IMR-90 (cell line): ENCODE data around the gene BCL6. TPM values are rescaled to one million over a fixed set of nuclear protein-coding genes. Genes with fewer than 3 reads are reported as not detected.

Source experiments
- ATAC-seq: fragments of 200-7000 bp; cut with Tn5 transposase; 2 replicates; pipeline ENCODE4 v1.9.1; 2020; ENCODE audit warnings: low read depth, mild to moderate bottlenecking, moderate library complexity
- BruUV-seq: library from RNA; stranded (reverse); fragments of 400-500 nt; replicated peaks from 2 replicates; lab custom pipeline; 2021; lab: Mats Ljungman, UMichigan
- CTCF ChIA-PET: fragments of 300-600 bp; formaldehyde crosslinking; extraction: SDS; loops from one replicate; lab custom pipeline; 2021; ENCODE audit warnings: antibody characterized with exemption; lab: Yijun Ruan, JAX
- POLR2A ChIA-PET: fragments of 300-600 bp; sonication (Branson Sonifier 250); formaldehyde crosslinking; loops from one replicate; lab custom pipeline; 2022; ENCODE audit warnings: antibody characterized with exemption; ENCODE audit not compliant: unreplicated experiment; lab: Charles Lee
- DNase-seq: peaks from one replicate; pipeline ENCODE4 v3.0.0; 2013
- H2AFZ ChIP-seq: replicated peaks from 2 replicates; pipeline ENCODE3; 2013; ENCODE audit warnings: low read length, mild to moderate bottlenecking; ENCODE audit not compliant: poor library complexity
- H2AK5ac ChIP-seq: 2 replicates; pipeline ENCODE4 v1.6.1; 2013; ENCODE audit warnings: low read depth, low read length, inconsistent platforms
- H2AK9ac ChIP-seq: replicated peaks from 2 replicates; pipeline ENCODE3; 2013; ENCODE audit warnings: mild to moderate bottlenecking, low read depth, low read length, moderate library complexity; ENCODE audit not compliant: poor library complexity
- H2BK120ac ChIP-seq: 2 replicates; pipeline ENCODE4 v1.6.1; 2013; ENCODE audit warnings: low read depth, low read length, inconsistent platforms
- H2BK15ac ChIP-seq: 3 replicates; pipeline ENCODE4 v1.6.1; 2013; ENCODE audit warnings: low read depth, low read length, inconsistent platforms
- H2BK20ac ChIP-seq: 2 replicates; pipeline ENCODE4 v1.6.1; 2013; ENCODE audit warnings: low read depth, mild to moderate bottlenecking, inconsistent platforms, low read length, moderate library complexity
- H2BK5ac ChIP-seq: 2 replicates; pipeline ENCODE4 v1.6.1; 2013; ENCODE audit warnings: mild to moderate bottlenecking, low read depth, low read length, inconsistent platforms; ENCODE audit not compliant: poor library complexity, severe bottlenecking
- H3K14ac ChIP-seq: replicated peaks from 2 replicates; pipeline ENCODE4 v1.6.1; 2013; ENCODE audit warnings: low read depth, low read length, inconsistent platforms
- H3K18ac ChIP-seq: 2 replicates; pipeline ENCODE4 v1.6.1; 2013; ENCODE audit warnings: low read depth, low read length, control low read depth
- H3K23ac ChIP-seq: 2 replicates; pipeline ENCODE4 v1.6.1; 2013; ENCODE audit warnings: low read depth, low read length, inconsistent platforms
- H3K27ac ChIP-seq: 2 replicates; pipeline ENCODE4 v1.5.1; 2013; ENCODE audit warnings: mild to moderate bottlenecking, control low read depth, low read length; ENCODE audit not compliant: insufficient read depth
- H3K27me3 ChIP-seq: 2 replicates; pipeline ENCODE4 v1.6.1; 2013; ENCODE audit warnings: low read length; ENCODE audit not compliant: control insufficient read depth, insufficient read depth
- H3K36me3 ChIP-seq: 2 replicates; pipeline ENCODE4 v1.6.1; 2013; ENCODE audit warnings: low read length, mixed read lengths; ENCODE audit not compliant: control insufficient read depth, insufficient read depth
- H3K4ac ChIP-seq: 2 replicates; pipeline ENCODE4 v1.6.1; 2013; ENCODE audit warnings: low read depth, low read length, inconsistent platforms
- H3K4me1 ChIP-seq: 2 replicates; pipeline ENCODE4 v1.6.1; 2013; ENCODE audit warnings: low read length, mixed read lengths; ENCODE audit not compliant: control insufficient read depth, insufficient read depth
- H3K4me2 ChIP-seq: 2 replicates; pipeline ENCODE4 v1.6.1; 2013; ENCODE audit warnings: low read depth, mild to moderate bottlenecking, control low read depth, low read length, moderate library complexity
- H3K4me3 ChIP-seq: 2 replicates; pipeline ENCODE4 v1.5.1; 2013; ENCODE audit warnings: low read depth, mild to moderate bottlenecking, control low read depth, low read length, moderate library complexity; ENCODE audit not compliant: insufficient read depth
- H3K56ac ChIP-seq: 2 replicates; pipeline ENCODE4 v1.6.1; 2013; ENCODE audit warnings: low read length, inconsistent platforms; ENCODE audit not compliant: insufficient read depth; ENCODE audit errors: extremely low read depth
- H3K79me1 ChIP-seq, 2 experiments: 2 replicates each; pipeline ENCODE4 v1.6.1; 2013; ENCODE audit warnings: low read length in 2 of 2, inconsistent platforms in 1 of 2, low read depth in 1 of 2
- H3K9ac ChIP-seq: 2 replicates; pipeline ENCODE4 v1.6.1; 2013; ENCODE audit warnings: low read depth, low read length, control low read depth
- H3K9me1 ChIP-seq: 2 replicates; pipeline ENCODE4 v1.6.1; 2013; ENCODE audit warnings: low read length, inconsistent platforms; ENCODE audit not compliant: insufficient read depth
- H3K9me3 ChIP-seq: 2 replicates; pipeline ENCODE4 v1.6.1; 2013; ENCODE audit warnings: low read length; ENCODE audit not compliant: control insufficient read depth, insufficient read depth
- H4K20me1 ChIP-seq: 2 replicates; pipeline ENCODE4 v1.6.1; 2013; ENCODE audit warnings: low read length, inconsistent platforms; ENCODE audit not compliant: insufficient read depth
- H4K5ac ChIP-seq: 2 replicates; pipeline ENCODE4 v1.6.1; 2013; ENCODE audit warnings: mild to moderate bottlenecking, low read depth, low read length, control low read depth
- H4K8ac ChIP-seq, 2 experiments: 2 replicates each; pipeline ENCODE4 v1.6.1; 2013; ENCODE audit warnings: low read depth in 2 of 2, low read length in 2 of 2, control low read depth in 1 of 2, inconsistent platforms in 1 of 2
- H4K91ac ChIP-seq: 2 replicates; pipeline ENCODE4 v1.6.1; 2013; ENCODE audit warnings: low read depth, low read length, inconsistent platforms; ENCODE audit not compliant: insufficient read depth
- BHLHE40 ChIP-seq: fragments of 150-350 bp; IDR thresholded peaks from 2 replicates; pipeline ENCODE4 v1.6.1; 2016; ENCODE audit warnings: mild to moderate bottlenecking, low read depth, low read length
- CEBPB ChIP-seq: IDR thresholded peaks from 2 replicates; pipeline ENCODE4 v1.6.1; 2012; ENCODE audit warnings: low read depth, low read length, improper control_type of control experiment
- CHD1 ChIP-seq: IDR thresholded peaks from 2 replicates; pipeline ENCODE4 v1.6.1; 2012; ENCODE audit warnings: low read depth, low read length, improper control_type of control experiment
- CTCF ChIP-seq: conservative IDR thresholded peaks from 2 replicates; pipeline ENCODE4 v1.5.1; 2012; ENCODE audit warnings: mild to moderate bottlenecking, low read depth, low read length, improper control_type of control experiment
- FOS ChIP-seq: fragments of 150-350 bp; IDR thresholded peaks from 2 replicates; pipeline ENCODE4 v1.6.1; 2016; ENCODE audit warnings: low read depth, low read length
- NFE2L2 ChIP-seq: fragments of 150-350 bp; IDR thresholded peaks from 2 replicates; pipeline ENCODE4 v1.6.1; 2016; ENCODE audit warnings: low read depth, mild to moderate bottlenecking, low read length
- POLR2A ChIP-seq: IDR thresholded peaks from 2 replicates; pipeline ENCODE4 v1.6.1; 2012; ENCODE audit warnings: mild to moderate bottlenecking, low read depth, low read length
- RAD21 ChIP-seq: IDR thresholded peaks from 2 replicates; pipeline ENCODE4 v1.6.1; 2012; ENCODE audit warnings: low read length, improper control_type of control experiment
- RCOR1 ChIP-seq: IDR thresholded peaks from 2 replicates; pipeline ENCODE4 v1.6.1; 2012; ENCODE audit warnings: mild to moderate bottlenecking, low read length, improper control_type of control experiment; ENCODE audit not compliant: insufficient replicate concordance
- RFX5 ChIP-seq: IDR thresholded peaks from 2 replicates; pipeline ENCODE4 v1.8.0; 2012; ENCODE audit warnings: low read depth, mild to moderate bottlenecking, low read length, moderate library complexity
- SMC3 ChIP-seq: fragments of 150-350 bp; IDR thresholded peaks from 2 replicates; pipeline ENCODE4 v1.6.1; 2016; ENCODE audit warnings: low read depth, mild to moderate bottlenecking, antibody characterized with exemption, low read length, moderate library complexity
- USF2 ChIP-seq: fragments of 150-350 bp; IDR thresholded peaks from 2 replicates; pipeline ENCODE4 v1.6.1; 2017; ENCODE audit warnings: mild to moderate bottlenecking, antibody characterized with exemption, low read length, low read depth
- WGBS, 2 experiments: methylation state at CpG; one replicate each; pipeline versions ENCODE4 v1.1.5 to v1.1.7; 2013; ENCODE audit warnings: missing lambda C conversion rate in 2 of 2; ENCODE audit not compliant: insufficient read length in 1 of 2; ENCODE audit errors: extremely low coverage in 2 of 2; 5-methylcytosine and 5-hydroxymethylcytosine counted together
- dilution Hi-C: fragments of 300-500 bp; cut with HindIII; formaldehyde crosslinking; loops from one replicate; pipeline ENCODE4 v1.14.3; 2018; ENCODE audit warnings: low sequenced_read_pairs; ENCODE audit not compliant: unreplicated experiment
- in situ Hi-C: fragments of 300-500 bp; cut with MboI; formaldehyde crosslinking; loops from 3 replicates; pipeline ENCODE4 v1.14.3; 2019; ENCODE audit warnings: low sequenced_read_pairs, inconsistent platforms, mixed read lengths
- intact Hi-C: fragments of 100-400 bp; cut with micrococcal nuclease; formaldehyde crosslinking; loops from 2 replicates; pipeline ENCODE4 v1.10.0; 2022
- polyA plus RNA-seq, 3 experiments: library from polyadenylated mRNA; depleted of rRNA; stranded (reverse); fragments of >200 nt; gene quantifications; 2 replicates each; pipeline ENCODE4 v1.2.3, GENCODE V29; 2012; ENCODE audit warnings: low replicate concordance in 1 of 3
- total RNA-seq: library from RNA; depleted of rRNA; stranded (reverse); fragments of >200 nt; gene quantifications from 2 replicates; pipeline ENCODE4 v1.2.3, GENCODE V29; 2012

The BCL6 gene
- total and polyA plus RNA-seq, 2 of the 4 experiments (the other 2 are of a cell fraction) = 19.7 to 22.6 TPM

DNA sequence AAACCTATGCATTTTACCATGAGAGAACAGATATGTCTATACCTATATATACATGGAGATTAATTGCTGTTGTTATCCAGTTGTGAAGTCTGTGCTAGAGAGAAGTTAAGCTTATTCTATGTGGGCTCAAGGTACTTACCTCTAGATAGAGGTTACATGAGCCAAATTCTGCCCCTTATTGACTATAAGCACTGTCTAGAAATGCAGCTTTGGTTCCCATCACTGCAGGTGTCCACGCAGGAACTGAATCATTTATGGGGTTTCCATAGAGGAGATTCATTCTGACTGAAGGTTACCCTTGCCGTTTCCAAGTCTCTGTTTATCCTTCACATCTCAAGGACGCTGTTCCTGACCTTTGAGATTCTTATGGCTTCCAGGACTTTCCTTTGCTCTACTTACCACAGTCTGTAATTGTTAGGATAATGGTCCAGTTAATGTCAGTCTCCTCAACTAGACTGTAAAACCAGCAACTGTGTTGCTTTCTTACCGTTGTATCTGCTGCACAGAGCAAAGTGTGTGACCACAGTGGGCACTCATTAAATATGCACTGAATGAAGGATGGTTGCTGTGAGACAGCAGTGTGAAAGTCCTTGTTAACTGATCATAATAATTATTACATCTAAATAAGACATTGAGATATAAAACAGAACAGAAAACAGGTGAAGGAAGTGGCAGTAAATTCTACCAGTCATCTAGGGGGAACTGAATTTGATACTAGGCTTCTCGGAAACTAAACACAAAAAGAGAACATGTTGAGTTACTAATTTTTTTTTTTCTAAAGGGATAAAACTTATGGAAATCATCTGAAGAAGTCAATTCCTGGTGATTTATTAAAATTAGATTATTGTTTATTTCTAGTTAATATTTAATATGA lies 44.0 kb upstream of the BCL6 start:
- H3K4me2 ChIP-seq = no peak overlapping the region
- dilution Hi-C loops (no loop called here), intact Hi-C loops (no loop called here), in situ Hi-C loops (no loop called here)
- H4K8ac ChIP-seq = no peak overlapping the region
- no peak overlapping the region for H2BK15ac ChIP-seq
- H2BK20ac ChIP-seq = no peak overlapping the region
- H3K27me3 ChIP-seq = peaks cover 31% of the 10 kb centered on the region
- no peak overlapping the region for H3K27ac ChIP-seq
- no CpG with 5 or more reads among the region's 5 CpGs for WGBS, 2 experiments
- no peak overlapping the region for H2BK5ac ChIP-seq
- ChIA-PET CTCF (no interaction called here), POLR2A (no interaction called here)
- H3K18ac ChIP-seq = no peak overlapping the region
- no peaks in the 10 kb centered on the region for H3K9me3 ChIP-seq
- no peak overlapping the region for H4K5ac ChIP-seq
- H2BK120ac ChIP-seq = no peak overlapping the region
- TF ChIP-seq NFE2L2 (no peak), RFX5 (no peak), RAD21 (no peak), RCOR1 (no peak), POLR2A (no peak), FOS (no peak), CTCF (no peak), SMC3 (no peak), CEBPB (no peak), BHLHE40 (no peak), CHD1 (no peak), USF2 (no peak)
- H2AK5ac ChIP-seq = no peak overlapping the region
- ATAC-seq (no peak), DNase-seq (no peak)
- H3K4me3 ChIP-seq = no peak overlapping the region
- H3K14ac ChIP-seq = no peak overlapping the region
- H3K36me3 ChIP-seq = no peaks in the 10 kb centered on the region
- no peak overlapping the region for H2AFZ ChIP-seq
- no peak overlapping the region for H3K56ac ChIP-seq
- H3K23ac ChIP-seq = no peak overlapping the region
- H3K79me1 ChIP-seq = no peaks in the 10 kb centered on the region
- H2AK9ac ChIP-seq = no peak overlapping the region
- no peaks in the 10 kb centered on the region for H3K4me1 ChIP-seq
- H3K9ac ChIP-seq = no peak overlapping the region
- no peaks in the 10 kb centered on the region for H3K9me1 ChIP-seq
- no TSS peak for BruUV-seq
- H3K4ac ChIP-seq = no peak overlapping the region
- no peaks in the 10 kb centered on the region for H4K20me1 ChIP-seq
- no peak overlapping the region for H4K91ac ChIP-seq
